NB4 (cell line): Measurements from ENCODE around the gene TCF25.

Experiments used
- POLR2A ChIP-seq: IDR thresholded peaks from 2 replicates; pipeline ENCODE4 v1.6.1; 2011; ENCODE audit warnings: mild to moderate bottlenecking; ENCODE audit not compliant: insufficient read length; ENCODE audit errors: extremely low read depth
- TF ChIP-seq, protein P1 (sequence below): IDR thresholded peaks from one replicate; pipeline ENCODE4 v1.5.1; 2012; ENCODE audit warnings: low read depth, low read length

DNA sequence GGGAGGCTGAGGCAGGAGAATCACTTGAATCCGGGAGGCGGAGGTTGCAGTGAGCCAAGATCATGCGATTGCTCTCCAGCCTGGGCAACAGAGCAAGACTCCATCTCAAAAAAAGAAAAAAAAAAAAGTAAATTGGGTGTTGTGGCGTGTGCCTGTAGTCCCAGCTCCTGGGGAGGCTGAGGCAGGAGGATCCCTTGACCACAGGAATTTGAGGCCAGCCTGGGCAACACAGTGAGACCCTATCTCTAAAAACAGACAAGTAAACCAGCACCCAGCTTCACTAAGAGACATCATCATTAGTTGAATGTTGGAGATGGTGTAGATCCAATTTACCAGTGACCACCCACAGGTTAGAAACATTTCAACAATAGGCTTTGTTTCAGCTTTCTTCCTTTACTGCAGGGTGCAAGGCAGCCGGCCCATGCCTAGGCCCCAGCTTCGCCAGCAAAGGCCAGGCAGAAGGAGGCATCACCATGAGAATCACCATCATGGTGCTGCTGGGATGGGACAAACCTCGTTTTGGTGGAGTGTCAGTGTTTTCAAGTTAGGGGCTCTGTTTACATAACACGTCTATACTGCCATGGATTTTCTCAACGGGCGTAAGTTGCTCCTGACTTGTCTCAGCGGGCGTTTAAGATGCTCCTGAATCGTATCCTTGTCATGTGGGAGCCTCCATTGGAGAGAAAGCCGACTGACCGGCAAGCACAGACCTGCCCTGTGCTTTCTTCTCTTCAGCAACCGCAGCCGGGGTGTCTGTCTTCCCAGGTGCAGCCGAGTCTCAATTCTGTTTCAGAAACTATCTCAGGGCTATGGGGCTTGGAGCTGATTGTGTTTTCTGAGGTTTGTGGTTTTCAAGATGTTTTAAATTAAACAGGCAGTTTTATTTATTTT, 7.3 kb downstream of the TCF25 start:
- TF ChIP-seq, protein P1, sequence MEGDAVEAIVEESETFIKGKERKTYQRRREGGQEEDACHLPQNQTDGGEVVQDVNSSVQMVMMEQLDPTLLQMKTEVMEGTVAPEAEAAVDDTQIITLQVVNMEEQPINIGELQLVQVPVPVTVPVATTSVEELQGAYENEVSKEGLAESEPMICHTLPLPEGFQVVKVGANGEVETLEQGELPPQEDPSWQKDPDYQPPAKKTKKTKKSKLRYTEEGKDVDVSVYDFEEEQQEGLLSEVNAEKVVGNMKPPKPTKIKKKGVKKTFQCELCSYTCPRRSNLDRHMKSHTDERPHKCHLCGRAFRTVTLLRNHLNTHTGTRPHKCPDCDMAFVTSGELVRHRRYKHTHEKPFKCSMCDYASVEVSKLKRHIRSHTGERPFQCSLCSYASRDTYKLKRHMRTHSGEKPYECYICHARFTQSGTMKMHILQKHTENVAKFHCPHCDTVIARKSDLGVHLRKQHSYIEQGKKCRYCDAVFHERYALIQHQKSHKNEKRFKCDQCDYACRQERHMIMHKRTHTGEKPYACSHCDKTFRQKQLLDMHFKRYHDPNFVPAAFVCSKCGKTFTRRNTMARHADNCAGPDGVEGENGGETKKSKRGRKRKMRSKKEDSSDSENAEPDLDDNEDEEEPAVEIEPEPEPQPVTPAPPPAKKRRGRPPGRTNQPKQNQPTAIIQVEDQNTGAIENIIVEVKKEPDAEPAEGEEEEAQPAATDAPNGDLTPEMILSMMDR = no peak
- no peak for TF ChIP-seq POLR2A
